Liver (tissue), 3 donors: Measurements from ENCODE around the gene IL1RAPL1.

Source experiments
- EGR1 ChIP-seq, 2 donors: IDR thresholded peaks; 2 replicates each; pipeline ENCODE4 v1.6.1; 2016 to 2018; ENCODE audit warnings: antibody characterized with exemption in 2 of 2, low read depth in 2 of 2
- FOXA1 ChIP-seq: IDR thresholded peaks from 2 replicates; pipeline ENCODE4 v1.6.1; 2016; ENCODE audit warnings: antibody characterized with exemption
- GABPA ChIP-seq, 2 donors: IDR thresholded peaks in 1 of 2; conservative IDR thresholded peaks in 1 of 2; 2 replicates each; pipeline ENCODE4 v1.6.1; 2016; ENCODE audit warnings: antibody characterized with exemption in 2 of 2, mild to moderate bottlenecking in 1 of 2, moderate library complexity in 1 of 2
- SP1 ChIP-seq: IDR thresholded peaks from 2 replicates; pipeline ENCODE4 v1.6.1; 2018; ENCODE audit warnings: antibody characterized with exemption, mild to moderate bottlenecking
- TAF1 ChIP-seq: conservative IDR thresholded peaks from 2 replicates; pipeline ENCODE4 v1.6.1; 2016; ENCODE audit warnings: antibody characterized with exemption, mild to moderate bottlenecking
- YY1 ChIP-seq: IDR thresholded peaks from 2 replicates; pipeline ENCODE4 v1.6.1; 2016; ENCODE audit warnings: antibody characterized with exemption, mild to moderate bottlenecking
- TF ChIP-seq, protein P1 (sequence below): IDR thresholded peaks from 2 replicates; pipeline ENCODE4 v1.6.1; 2016; ENCODE audit warnings: antibody characterized with exemption
- TF ChIP-seq, protein P2 (sequence below): fragments of 150-350 bp; IDR thresholded peaks from 2 replicates; pipeline ENCODE4 v1.5.1; 2017; ENCODE audit warnings: improper control_type of control experiment, low read depth, low read length; ENCODE audit not compliant: missing input control
- TF ChIP-seq, protein P3 (sequence below): IDR thresholded peaks from 2 replicates; pipeline ENCODE4 v1.6.1; 2016; ENCODE audit warnings: antibody characterized with exemption
- donor health status: healthy.
- donor health status: healthy.

DNA sequence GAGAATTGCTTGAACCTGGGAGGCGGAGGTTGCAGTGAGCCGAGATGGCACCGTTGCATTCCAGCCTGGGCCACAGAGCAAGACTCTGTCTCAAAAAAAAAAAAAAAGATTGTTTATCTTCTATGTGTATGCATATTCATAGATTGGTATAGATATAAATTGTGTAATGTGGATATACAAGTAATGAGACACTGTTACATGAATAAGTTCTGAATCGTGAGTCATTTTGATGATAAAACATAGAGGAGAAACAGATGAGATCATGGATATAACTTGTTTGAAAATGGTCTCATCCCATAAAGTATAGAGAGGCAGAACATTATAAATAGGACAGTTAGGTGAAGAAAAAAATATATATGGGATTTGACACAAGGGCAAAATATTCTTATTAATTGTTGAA, 628.0 kb downstream of the IL1RAPL1 start:
- TF ChIP-seq, protein P1, sequence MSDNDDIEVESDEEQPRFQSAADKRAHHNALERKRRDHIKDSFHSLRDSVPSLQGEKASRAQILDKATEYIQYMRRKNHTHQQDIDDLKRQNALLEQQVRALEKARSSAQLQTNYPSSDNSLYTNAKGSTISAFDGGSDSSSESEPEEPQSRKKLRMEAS = no peak
- no peak for TF ChIP-seq YY1
- no peak for TF ChIP-seq FOXA1
- no peak for TF ChIP-seq TAF1
- TF ChIP-seq, protein P2, sequence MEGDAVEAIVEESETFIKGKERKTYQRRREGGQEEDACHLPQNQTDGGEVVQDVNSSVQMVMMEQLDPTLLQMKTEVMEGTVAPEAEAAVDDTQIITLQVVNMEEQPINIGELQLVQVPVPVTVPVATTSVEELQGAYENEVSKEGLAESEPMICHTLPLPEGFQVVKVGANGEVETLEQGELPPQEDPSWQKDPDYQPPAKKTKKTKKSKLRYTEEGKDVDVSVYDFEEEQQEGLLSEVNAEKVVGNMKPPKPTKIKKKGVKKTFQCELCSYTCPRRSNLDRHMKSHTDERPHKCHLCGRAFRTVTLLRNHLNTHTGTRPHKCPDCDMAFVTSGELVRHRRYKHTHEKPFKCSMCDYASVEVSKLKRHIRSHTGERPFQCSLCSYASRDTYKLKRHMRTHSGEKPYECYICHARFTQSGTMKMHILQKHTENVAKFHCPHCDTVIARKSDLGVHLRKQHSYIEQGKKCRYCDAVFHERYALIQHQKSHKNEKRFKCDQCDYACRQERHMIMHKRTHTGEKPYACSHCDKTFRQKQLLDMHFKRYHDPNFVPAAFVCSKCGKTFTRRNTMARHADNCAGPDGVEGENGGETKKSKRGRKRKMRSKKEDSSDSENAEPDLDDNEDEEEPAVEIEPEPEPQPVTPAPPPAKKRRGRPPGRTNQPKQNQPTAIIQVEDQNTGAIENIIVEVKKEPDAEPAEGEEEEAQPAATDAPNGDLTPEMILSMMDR = no peak
- TF ChIP-seq, protein P3, sequence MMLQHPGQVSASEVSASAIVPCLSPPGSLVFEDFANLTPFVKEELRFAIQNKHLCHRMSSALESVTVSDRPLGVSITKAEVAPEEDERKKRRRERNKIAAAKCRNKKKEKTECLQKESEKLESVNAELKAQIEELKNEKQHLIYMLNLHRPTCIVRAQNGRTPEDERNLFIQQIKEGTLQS = no peak
- TF ChIP-seq EGR1 (IDR thresholded peaks at IDR 0.05; ENCODE audit: low read depth in 2 of 2) = no peak
- TF ChIP-seq SP1 = no peak
- no peak for TF ChIP-seq GABPA (IDR thresholded peaks at IDR 0.05 in 1 of 2, conservative IDR thresholded peaks at IDR 0.05 in 1 of 2)
